Kidney glomerular epithelial cell (primary cell): ENCODE data around the gene SLC35C1.

Experiments
- DNase-seq: peaks from one replicate; lab custom pipeline; 2025; lab: John Stamatoyannopoulos, UW

Gene SLC35C1

GRCh38 chr11:45846974-45847910 is 42.3 kb downstream of the SLC35C1 start, which contains the start of gene CRY2:
Gene CRY2, plus strand, starts transcription at chr11:45847475. Its CDS starts 16 bp downstream, at chr11:45847491.
- peak; percentile 92 for DNase-seq

GRCh38 chr11:45847911-45848316 is 43.0 kb downstream of the SLC35C1 start:
- DNase-seq, result peak; percentile 46

- DNase-seq, result peak; percentile 20
Measured at GRCh38 chr11:45848654-45849081, 43.7 kb downstream of the SLC35C1 start.

- no peak for DNase-seq
Measured at GRCh38 chr11:45850446-45850845, 45.5 kb downstream of the SLC35C1 start.

- DNase-seq, result no peak
Measured at GRCh38 chr11:45851228-45851627, 46.3 kb downstream of the SLC35C1 start.

GRCh38 chr11:45852018-45852711 is 47.2 kb downstream of the SLC35C1 start:
- DNase-seq, result no peak

GRCh38 chr11:45852712-45853101 is 47.8 kb downstream of the SLC35C1 start:
- DNase-seq, result no peak

GRCh38 chr11:45853332-45854219 is 48.6 kb downstream of the SLC35C1 start:
- DNase-seq, result no peak

GRCh38 chr11:45855308-45855707 is 50.4 kb downstream of the SLC35C1 start:
- DNase-seq, result no peak

GRCh38 chr11:45856044-45856468 is 51.1 kb downstream of the SLC35C1 start:
- DNase-seq, result no peak

GRCh38 chr11:45857961-45858474 is 53.1 kb downstream of the SLC35C1 start:
- DNase-seq, result peak; percentile 85

GRCh38 chr11:45858751-45859398 is 53.9 kb downstream of the SLC35C1 start:
- no peak for DNase-seq

GRCh38 chr11:45859661-45860140 is 54.8 kb downstream of the SLC35C1 start:
- peak; percentile 84 for DNase-seq

- no peak for DNase-seq
Measured at GRCh38 chr11:45860348-45860747, 55.4 kb downstream of the SLC35C1 start.

- no peak for DNase-seq
Measured at GRCh38 chr11:45860764-45861510, 56.0 kb downstream of the SLC35C1 start.
